MCF 10A (cell line): ENCODE measurements around the gene SORL1. TPM values are rescaled to one million over a fixed set of nuclear protein-coding genes. Genes with fewer than 3 reads are reported as not detected.

Source experiments
- BruUV-seq: library from RNA; stranded (reverse); fragments of 400-500 nt; replicated peaks from 2 replicates; lab custom pipeline; 2021; lab: Mats Ljungman, UMichigan
- CTCF ChIA-PET: fragments of 300-600 bp; sonication (Branson Sonifier 250); formaldehyde crosslinking; extraction: SDS; loops from one replicate; lab custom pipeline; 2021; ENCODE audit warnings: antibody characterized with exemption, inconsistent platforms; lab: Yijun Ruan, JAX
- POLR2A ChIA-PET: fragments of 300-600, 350-650 bp; sonication (Branson Sonifier 250); formaldehyde crosslinking; extraction: SDS; loops from one replicate; lab custom pipeline; 2020; ENCODE audit warnings: antibody characterized with exemption, inconsistent platforms; lab: Yijun Ruan, JAX
- DNase-seq: peaks from one replicate; pipeline ENCODE4 v3.0.0-alpha.2; 2018; ENCODE audit not compliant: unreplicated experiment
- H3K27ac Mint-ChIP-seq: one replicate; pipeline ENCODE4 v1.8.0; 2022; ENCODE audit warnings: mild to moderate bottlenecking, low read depth, mixed read lengths; ENCODE audit not compliant: unreplicated experiment
- H3K27me3 Mint-ChIP-seq: one replicate; pipeline ENCODE4 v1.8.0; 2022; ENCODE audit warnings: mixed read lengths; ENCODE audit not compliant: insufficient read depth, unreplicated experiment
- H3K36me3 Mint-ChIP-seq: one replicate; pipeline ENCODE4 v1.8.0; 2022; ENCODE audit warnings: mild to moderate bottlenecking, moderate library complexity, mixed read lengths; ENCODE audit not compliant: insufficient read depth, unreplicated experiment
- H3K4me1 Mint-ChIP-seq: one replicate; pipeline ENCODE4 v1.8.0; 2022; ENCODE audit warnings: mixed read lengths; ENCODE audit not compliant: insufficient read depth, unreplicated experiment
- H3K4me3 Mint-ChIP-seq: one replicate; pipeline ENCODE4 v1.8.0; 2022; ENCODE audit warnings: mild to moderate bottlenecking, moderate library complexity, mixed read lengths; ENCODE audit not compliant: unreplicated experiment
- H3K9me3 Mint-ChIP-seq: one replicate; pipeline ENCODE4 v1.8.0; 2022; ENCODE audit warnings: mixed read lengths; ENCODE audit not compliant: unreplicated experiment
- intact Hi-C: fragments of 100-400 bp; cut with micrococcal nuclease; formaldehyde crosslinking; loops from 2 replicates; pipeline ENCODE4 v1.14.1; 2022
- total RNA-seq: library from RNA; stranded (reverse); gene quantifications from 2 replicates; pipeline ENCODE4 v1.2.3, GENCODE V29; 2022
- TF ChIP-seq, protein P1 (sequence below): fragments of 200-600 bp; IDR thresholded peaks from one replicate; pipeline ENCODE4 v1.8.0; 2022; ENCODE audit warnings: antibody characterized with exemption, mild to moderate bottlenecking; ENCODE audit not compliant: unreplicated experiment

Gene SORL1
- total RNA-seq, 1 experiment from 2014 or later: 5.9 TPM

DNA sequence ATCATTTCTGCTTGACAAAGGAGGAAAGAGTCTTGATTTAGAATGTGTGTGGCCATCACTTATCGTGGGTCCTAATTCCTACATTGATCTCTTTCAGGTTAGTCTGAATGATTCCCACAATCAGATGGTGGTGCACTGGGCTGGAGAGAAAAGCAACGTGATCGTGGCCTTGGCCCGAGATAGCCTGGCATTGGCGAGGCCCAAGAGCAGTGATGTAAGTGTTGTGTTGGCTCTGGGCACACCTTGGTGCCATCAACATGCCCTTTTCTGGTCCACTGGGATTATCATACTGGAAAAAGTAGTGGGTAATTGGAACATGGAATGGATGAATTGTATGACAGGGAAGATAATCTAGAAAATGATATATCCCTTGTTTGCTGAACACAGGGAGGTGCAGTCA, 17.8 kb downstream of the SORL1 start:
- Mint-ChIP-seq H3K4me3 (no peak overlapping the region), H3K9me3 (no peaks in the 10 kb centered on the region), H3K27me3 (no peaks in the 10 kb centered on the region), H3K36me3 (no peaks in the 10 kb centered on the region), H3K4me1 (peaks cover 30% of the 10 kb centered on the region), H3K27ac (no peak overlapping the region)
- intact Hi-C loops: no loop called here
- POLR2A ChIA-PET: no interaction called here
- BruUV-seq: no TSS peak
- DNase-seq: no peak
- CTCF ChIA-PET: interaction anchor here (1.0 kb wide), 1 partner anchor 107 kb away, joined by 4 read pairs; no protein-coding TSS in a partner anchor
- TF ChIP-seq, protein P1, sequence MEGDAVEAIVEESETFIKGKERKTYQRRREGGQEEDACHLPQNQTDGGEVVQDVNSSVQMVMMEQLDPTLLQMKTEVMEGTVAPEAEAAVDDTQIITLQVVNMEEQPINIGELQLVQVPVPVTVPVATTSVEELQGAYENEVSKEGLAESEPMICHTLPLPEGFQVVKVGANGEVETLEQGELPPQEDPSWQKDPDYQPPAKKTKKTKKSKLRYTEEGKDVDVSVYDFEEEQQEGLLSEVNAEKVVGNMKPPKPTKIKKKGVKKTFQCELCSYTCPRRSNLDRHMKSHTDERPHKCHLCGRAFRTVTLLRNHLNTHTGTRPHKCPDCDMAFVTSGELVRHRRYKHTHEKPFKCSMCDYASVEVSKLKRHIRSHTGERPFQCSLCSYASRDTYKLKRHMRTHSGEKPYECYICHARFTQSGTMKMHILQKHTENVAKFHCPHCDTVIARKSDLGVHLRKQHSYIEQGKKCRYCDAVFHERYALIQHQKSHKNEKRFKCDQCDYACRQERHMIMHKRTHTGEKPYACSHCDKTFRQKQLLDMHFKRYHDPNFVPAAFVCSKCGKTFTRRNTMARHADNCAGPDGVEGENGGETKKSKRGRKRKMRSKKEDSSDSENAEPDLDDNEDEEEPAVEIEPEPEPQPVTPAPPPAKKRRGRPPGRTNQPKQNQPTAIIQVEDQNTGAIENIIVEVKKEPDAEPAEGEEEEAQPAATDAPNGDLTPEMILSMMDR: no peak

DNA sequence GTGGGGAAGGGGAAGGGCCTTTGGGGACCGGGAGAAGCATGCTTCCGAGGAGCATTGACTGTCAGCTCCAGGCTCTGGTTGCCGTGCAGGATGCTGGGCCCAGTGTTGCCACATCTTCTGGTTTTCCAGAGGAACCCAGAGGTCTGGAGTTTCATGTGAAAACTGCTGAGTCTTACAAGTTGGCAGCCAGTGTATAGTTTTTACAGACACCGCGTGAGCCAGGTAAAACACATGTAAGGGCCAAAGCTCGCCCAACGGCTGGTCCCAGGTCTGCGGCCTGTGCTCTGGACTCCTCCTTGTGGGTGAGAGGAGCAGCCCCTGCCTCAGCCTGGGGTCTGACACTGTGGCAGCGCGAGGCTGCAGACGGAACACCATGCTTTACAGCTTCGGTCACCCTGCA, 19.1 kb downstream of the SORL1 start:
- H3K4me3 Mint-ChIP-seq: no peak overlapping the region
- no peak for DNase-seq
- ChIA-PET CTCF (no interaction called here), POLR2A (no interaction called here)
- no peaks in the 10 kb centered on the region for H3K27me3 Mint-ChIP-seq
- no peaks in the 10 kb centered on the region for H3K9me3 Mint-ChIP-seq
- no peak overlapping the region for H3K27ac Mint-ChIP-seq
- TF ChIP-seq, protein P1: no peak
- intact Hi-C loops: no loop called here
- H3K36me3 Mint-ChIP-seq: no peaks in the 10 kb centered on the region
- peaks cover 22% of the 10 kb centered on the region for H3K4me1 Mint-ChIP-seq
- BruUV-seq: no TSS peak

- TF ChIP-seq, protein P1: no peak
- CTCF ChIA-PET: no interaction called here
- H3K27me3 Mint-ChIP-seq: no peaks in the 10 kb centered on the region
- no peak for DNase-seq
- H3K36me3 Mint-ChIP-seq: no peaks in the 10 kb centered on the region
- no peaks in the 10 kb centered on the region for H3K9me3 Mint-ChIP-seq
- BruUV-seq: no TSS peak
- peaks cover 24% of the 10 kb centered on the region for H3K4me1 Mint-ChIP-seq
- H3K27ac Mint-ChIP-seq: no peak overlapping the region
- POLR2A ChIA-PET: no interaction called here
- intact Hi-C loops: no loop called here
- no peak overlapping the region for H3K4me3 Mint-ChIP-seq
Measured at GRCh38 chr11:121472312-121472711, 20.2 kb downstream of the SORL1 start.

DNA sequence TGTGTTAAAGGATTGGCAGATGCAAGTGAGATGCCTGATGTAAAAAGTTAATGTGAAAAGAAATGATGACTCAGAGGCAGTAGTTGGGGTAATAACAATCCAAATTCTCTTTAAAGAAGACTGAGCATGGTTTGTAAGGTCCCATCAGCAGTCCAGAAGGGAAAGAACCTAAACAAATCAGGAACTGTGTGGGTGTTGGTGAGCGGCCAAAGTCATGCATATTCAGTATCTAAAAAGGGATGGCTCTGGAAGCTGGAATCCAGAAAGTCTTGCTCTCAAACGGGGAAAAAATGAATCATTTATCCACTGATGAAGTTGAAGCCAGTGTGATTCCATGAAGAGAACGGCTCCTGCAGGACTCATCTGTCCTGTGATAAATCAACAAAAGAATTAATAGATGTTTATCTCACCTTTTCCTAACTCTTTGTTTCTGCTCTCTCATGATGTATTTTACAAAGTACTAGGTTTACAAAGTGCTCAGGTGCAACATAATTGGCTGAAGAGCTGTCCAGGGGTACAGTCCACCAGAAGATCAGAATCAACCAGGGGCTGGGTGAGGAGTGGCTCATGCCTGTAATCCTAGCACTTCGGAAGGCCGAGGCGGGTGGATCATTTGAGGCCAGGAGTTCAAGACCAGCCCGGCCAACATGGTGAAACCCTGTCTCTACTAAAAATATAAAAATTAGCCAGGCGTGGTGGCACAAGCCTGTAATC, 21.1 kb downstream of the SORL1 start:
- H3K4me3 Mint-ChIP-seq: no peak overlapping the region
- H3K27me3 Mint-ChIP-seq: no peaks in the 10 kb centered on the region
- BruUV-seq: no TSS peak
- TF ChIP-seq, protein P1: no peak
- peaks cover 18% of the 10 kb centered on the region for H3K4me1 Mint-ChIP-seq
- ChIA-PET CTCF (interaction anchor here (0.7 to 0.9 kb wide), 2 partner anchors 8 to 15 kb away, joined by 3 read pairs; no protein-coding TSS in a partner anchor), POLR2A (interaction anchor here (0.6 kb wide), 2 partner anchors 126 to 1776 kb away, joined by 3 read pairs; no protein-coding TSS in a partner anchor)
- no peak overlapping the region for H3K27ac Mint-ChIP-seq
- DNase-seq: no peak
- intact Hi-C loops: no loop called here
- H3K36me3 Mint-ChIP-seq: peaks cover 3% of the 10 kb centered on the region
- no peaks in the 10 kb centered on the region for H3K9me3 Mint-ChIP-seq
